ENCODE results near the gene SCFD1.

DNA sequence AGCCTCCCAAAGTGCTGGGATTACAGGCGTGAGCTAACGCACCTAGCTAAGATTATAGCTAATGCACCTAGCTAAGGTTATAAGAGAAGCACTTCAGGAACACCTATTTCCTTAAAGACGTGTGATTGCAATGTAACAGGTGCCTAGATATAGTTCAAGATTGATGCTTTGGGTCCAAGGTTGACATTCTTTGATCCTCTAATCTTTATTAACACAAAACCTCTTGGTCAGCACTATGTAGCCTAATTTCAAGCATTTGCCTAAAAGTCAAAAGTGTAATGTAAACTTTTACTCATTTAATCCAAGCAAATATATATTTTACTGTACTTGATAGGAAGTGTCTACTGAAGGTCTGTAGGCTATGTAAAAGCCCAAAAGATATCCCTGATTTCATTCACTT, 36.5 kb downstream of the SCFD1 start:
- TF ChIP-seq, protein P1, sequence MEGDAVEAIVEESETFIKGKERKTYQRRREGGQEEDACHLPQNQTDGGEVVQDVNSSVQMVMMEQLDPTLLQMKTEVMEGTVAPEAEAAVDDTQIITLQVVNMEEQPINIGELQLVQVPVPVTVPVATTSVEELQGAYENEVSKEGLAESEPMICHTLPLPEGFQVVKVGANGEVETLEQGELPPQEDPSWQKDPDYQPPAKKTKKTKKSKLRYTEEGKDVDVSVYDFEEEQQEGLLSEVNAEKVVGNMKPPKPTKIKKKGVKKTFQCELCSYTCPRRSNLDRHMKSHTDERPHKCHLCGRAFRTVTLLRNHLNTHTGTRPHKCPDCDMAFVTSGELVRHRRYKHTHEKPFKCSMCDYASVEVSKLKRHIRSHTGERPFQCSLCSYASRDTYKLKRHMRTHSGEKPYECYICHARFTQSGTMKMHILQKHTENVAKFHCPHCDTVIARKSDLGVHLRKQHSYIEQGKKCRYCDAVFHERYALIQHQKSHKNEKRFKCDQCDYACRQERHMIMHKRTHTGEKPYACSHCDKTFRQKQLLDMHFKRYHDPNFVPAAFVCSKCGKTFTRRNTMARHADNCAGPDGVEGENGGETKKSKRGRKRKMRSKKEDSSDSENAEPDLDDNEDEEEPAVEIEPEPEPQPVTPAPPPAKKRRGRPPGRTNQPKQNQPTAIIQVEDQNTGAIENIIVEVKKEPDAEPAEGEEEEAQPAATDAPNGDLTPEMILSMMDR (IDR thresholded peaks at IDR 0.05) = no peak
- no peak for TF ChIP-seq POLR2A (IDR thresholded peaks at IDR 0.05)
